Hematopoietic multipotent progenitor cell treated with erythropoietin and hydrocortisone succinate and interleukin-3 and kit ligand, for 15 days (in vitro differentiated cells): ENCODE measurements around the gene RBM27.
"Not testable (repeated sequence)": the region's sequence is repeated elsewhere in the genome, so short reads cannot be mapped to it uniquely, and the experiment has no call there.

Experiments used
- DNase-seq: peaks from one replicate; pipeline ENCODE4 v3.0.0-alpha.2; 2015; ENCODE audit warnings: low spot score

RBM27 gene

GRCh38 chr5:146203011-146203871 lies at the start of gene RBM27:
RBM27 (plus strand) TSS chr5:146203605; CDS start chr5:146203766, 161 bp downstream.
- DNase-seq = peak; percentile 97

GRCh38 chr5:146158255-146158654 lies 45.1 kb upstream of the RBM27 start:
- no peak for DNase-seq

- no peak for DNase-seq
Measured at GRCh38 chr5:146164382-146164781, 39.0 kb upstream of the RBM27 start.

GRCh38 chr5:146165460-146165859 lies 37.9 kb upstream of the RBM27 start:
- no peak for DNase-seq

GRCh38 chr5:146165903-146166302 lies 37.5 kb upstream of the RBM27 start:
- no peak for DNase-seq

- no peak for DNase-seq
Measured at GRCh38 chr5:146169076-146169475, 34.3 kb upstream of the RBM27 start.

GRCh38 chr5:146173049-146173448 lies 30.4 kb upstream of the RBM27 start:
- DNase-seq = not testable (repeated sequence)

GRCh38 chr5:146173597-146173996 lies 29.8 kb upstream of the RBM27 start:
- DNase-seq = no peak

GRCh38 chr5:146176805-146177204 lies 26.6 kb upstream of the RBM27 start:
- DNase-seq = no peak

- DNase-seq = no peak
Measured at GRCh38 chr5:146179696-146180095, 23.7 kb upstream of the RBM27 start.

- DNase-seq = not testable (repeated sequence)
Measured at GRCh38 chr5:146183403-146183802, 20.0 kb upstream of the RBM27 start.

- no peak for DNase-seq
Measured at GRCh38 chr5:146185161-146185560, 18.2 kb upstream of the RBM27 start.

- DNase-seq = no peak
Measured at GRCh38 chr5:146188358-146188757, 15.0 kb upstream of the RBM27 start.

GRCh38 chr5:146192571-146193043 lies 10.8 kb upstream of the RBM27 start:
- no peak for DNase-seq

GRCh38 chr5:146193285-146193684 lies 10.1 kb upstream of the RBM27 start:
- no peak for DNase-seq

GRCh38 chr5:146194997-146195396 lies 8.4 kb upstream of the RBM27 start:
- not testable (repeated sequence) for DNase-seq

GRCh38 chr5:146196459-146197048 lies 6.9 kb upstream of the RBM27 start:
- DNase-seq = no peak

GRCh38 chr5:146199176-146199815 lies 4.1 kb upstream of the RBM27 start:
- DNase-seq = no peak

GRCh38 chr5:146201795-146202194 lies 1.6 kb upstream of the RBM27 start:
- DNase-seq = not testable (repeated sequence)

- no peak for DNase-seq
Measured at GRCh38 chr5:146203872-146204192, 427 bp downstream of the RBM27 start.

- no peak for DNase-seq
Measured at GRCh38 chr5:146205499-146206202, 2.2 kb downstream of the RBM27 start.

GRCh38 chr5:146206257-146206656 lies 2.9 kb downstream of the RBM27 start:
- no peak for DNase-seq
